WTC11 (cell line): ENCODE results near the gene TOX4. TPM values are rescaled to one million over a fixed set of nuclear protein-coding genes. Genes with fewer than 3 reads are reported as not detected.

ENCODE experiments used
- ATAC-seq: fragments of 200-7000 bp; cut with Tn5 transposase; 2 replicates; pipeline ENCODE4 v1.10.0; 2021; ENCODE audit warnings: mild to moderate bottlenecking, moderate library complexity
- Bru-seq: library from RNA; stranded (reverse); fragments of 400-500 nt; gene quantifications from one replicate; lab custom pipeline; 2021; lab: Mats Ljungman, UMichigan
- CTCF ChIA-PET: fragments of 300-600 bp; sonication (Branson Sonifier 250); formaldehyde crosslinking; loops from one replicate; lab custom pipeline; 2021; ENCODE audit warnings: antibody characterized with exemption; lab: Charles Lee
- POLR2A ChIA-PET: fragments of 350-600 bp; sonication (Branson Sonifier 250); formaldehyde crosslinking; loops from one replicate; lab custom pipeline; 2021; ENCODE audit warnings: antibody characterized with exemption; lab: Charles Lee
- DNase-seq: peaks from one replicate; pipeline ENCODE4 v3.0.0; 2021; ENCODE audit warnings: low spot score
- H3K27ac Mint-ChIP-seq: 2 replicates; pipeline ENCODE4 v1.8.0; 2021; ENCODE audit warnings: mixed read lengths
- H3K27me3 Mint-ChIP-seq: 2 replicates; pipeline ENCODE4 v1.8.0; 2021; ENCODE audit warnings: low read depth, mild to moderate bottlenecking, moderate library complexity, mixed read lengths
- H3K36me3 Mint-ChIP-seq: 2 replicates; pipeline ENCODE4 v1.8.0; 2021; ENCODE audit warnings: mixed read lengths
- H3K4me1 Mint-ChIP-seq: 2 replicates; pipeline ENCODE4 v1.8.0; 2022; ENCODE audit warnings: mixed read lengths
- H3K4me3 Mint-ChIP-seq: 2 replicates; pipeline ENCODE4 v1.8.0; 2021; ENCODE audit warnings: mild to moderate bottlenecking, moderate library complexity, mixed read lengths
- H3K9me3 Mint-ChIP-seq: 2 replicates; pipeline ENCODE4 v1.8.0; 2021; ENCODE audit warnings: mixed read lengths
- EMX1 ChIP-seq: fragments of 250-450 bp; sonication (Bioruptor Pico); IDR thresholded peaks from 2 replicates; pipeline ENCODE4 v1.8.0; 2021; ENCODE audit warnings: mild to moderate bottlenecking
- GABPB1 ChIP-seq: sonication (generic); formaldehyde crosslinking; IDR thresholded peaks from 2 replicates; pipeline ENCODE4 v1.8.1; 2023; ENCODE audit warnings: mild to moderate bottlenecking, missing genetic modification reagents
- KAT7 ChIP-seq: sonication (generic); formaldehyde crosslinking; IDR thresholded peaks from 2 replicates; pipeline ENCODE4 v1.8.1; 2023; ENCODE audit warnings: missing genetic modification reagents, mild to moderate bottlenecking, borderline replicate concordance
- SOX15 ChIP-seq: fragments of 250-450 bp; sonication (Bioruptor Pico); IDR thresholded peaks from 2 replicates; pipeline ENCODE4 v1.9.0; 2021; ENCODE audit warnings: mild to moderate bottlenecking
- TEAD4 ChIP-seq: sonication (generic); formaldehyde crosslinking; IDR thresholded peaks from 2 replicates; pipeline ENCODE4 v1.8.0; 2022; ENCODE audit warnings: mild to moderate bottlenecking, missing genetic modification reagents
- ZNF317 ChIP-seq: sonication (generic); formaldehyde crosslinking; IDR thresholded peaks from 2 replicates; pipeline ENCODE4 v1.8.1; 2023; ENCODE audit warnings: low read depth, mild to moderate bottlenecking, moderate library complexity, missing genetic modification reagents, borderline replicate concordance
- ZNF396 ChIP-seq: fragments of 250-450 bp; sonication (Bioruptor Pico); IDR thresholded peaks from 2 replicates; pipeline ENCODE4 v1.8.0; 2021; ENCODE audit warnings: mild to moderate bottlenecking, moderate library complexity, borderline replicate concordance
- long read RNA-seq, 3 experiments: library from RNA in 1 of 3; library from capped mRNA in 1 of 3; library from polyadenylated mRNA in 1 of 3; unstranded in 2 of 3; stranded (forward) in 1 of 3; transcript quantifications; one replicate each; pipeline ENCODE4 v2.0.0, GENCODE V29; 2021
- total RNA-seq: library from RNA; stranded (reverse); gene quantifications from 3 replicates; pipeline ENCODE4 v1.2.3, GENCODE V29; 2021
- TF ChIP-seq, protein P1 (sequence below): fragments of 250-450 bp; sonication (Bioruptor Pico); IDR thresholded peaks from 2 replicates; pipeline ENCODE4 v1.9.0; 2021; ENCODE audit warnings: mild to moderate bottlenecking
- TF ChIP-seq, protein P2 (sequence below): sonication (generic); formaldehyde crosslinking; IDR thresholded peaks from 2 replicates; pipeline ENCODE4 v1.8.1; 2022; ENCODE audit warnings: low read depth, missing genetic modification reagents, borderline replicate concordance
- TF ChIP-seq, protein P3 (sequence below): sonication (generic); formaldehyde crosslinking; IDR thresholded peaks from 2 replicates; pipeline ENCODE4 v1.8.0; 2023; ENCODE audit warnings: mild to moderate bottlenecking, missing genetic modification reagents
- TF ChIP-seq, protein P4 (sequence below): sonication (generic); formaldehyde crosslinking; IDR thresholded peaks from 2 replicates; pipeline ENCODE4 v1.8.0; 2023; ENCODE audit warnings: missing genetic modification reagents, mild to moderate bottlenecking, borderline replicate concordance
- TF ChIP-seq, protein P5 (sequence below): sonication (generic); formaldehyde crosslinking; IDR thresholded peaks from 2 replicates; pipeline ENCODE4 v1.8.1; 2023; ENCODE audit warnings: mild to moderate bottlenecking, missing genetic modification reagents, borderline replicate concordance
- TF ChIP-seq, protein P6 (sequence below): sonication (generic); formaldehyde crosslinking; IDR thresholded peaks from 2 replicates; pipeline ENCODE4 v1.8.1; 2022; ENCODE audit warnings: low read depth, mild to moderate bottlenecking, moderate library complexity, missing genetic modification reagents, borderline replicate concordance
- TF ChIP-seq, protein P7 (sequence below): fragments of 200-600 bp; IDR thresholded peaks from 2 replicates; pipeline ENCODE4 v1.8.0; 2022; ENCODE audit warnings: antibody characterized with exemption

The TOX4 gene
- total RNA-seq = 49.1 to 53.0 TPM (median 52.4 TPM) in 3 replicates
- Bru-seq, nascent RNA = percentile 79 among the genes with signal in this experiment
- long read RNA-seq, experiment 1, full-length matches to known transcripts = 256 of 317 reads
- long read RNA-seq, experiment 1, partial matches to known transcripts = 44 of 317 reads
- long read RNA-seq, experiment 1, other reads (novel, unspliced or antisense) = 17 of 317 reads
- long read RNA-seq, experiment 2, full-length matches to known transcripts = 12 of 42 reads
- long read RNA-seq, experiment 2, partial matches to known transcripts = 23 of 42 reads
- long read RNA-seq, experiment 2, other reads (novel, unspliced or antisense) = 7 of 42 reads
- long read RNA-seq, experiment 3, full-length matches to known transcripts = 89 of 107 reads
- long read RNA-seq, experiment 3, partial matches to known transcripts = 11 of 107 reads
- long read RNA-seq, experiment 3, other reads (novel, unspliced or antisense) = 7 of 107 reads

DNA sequence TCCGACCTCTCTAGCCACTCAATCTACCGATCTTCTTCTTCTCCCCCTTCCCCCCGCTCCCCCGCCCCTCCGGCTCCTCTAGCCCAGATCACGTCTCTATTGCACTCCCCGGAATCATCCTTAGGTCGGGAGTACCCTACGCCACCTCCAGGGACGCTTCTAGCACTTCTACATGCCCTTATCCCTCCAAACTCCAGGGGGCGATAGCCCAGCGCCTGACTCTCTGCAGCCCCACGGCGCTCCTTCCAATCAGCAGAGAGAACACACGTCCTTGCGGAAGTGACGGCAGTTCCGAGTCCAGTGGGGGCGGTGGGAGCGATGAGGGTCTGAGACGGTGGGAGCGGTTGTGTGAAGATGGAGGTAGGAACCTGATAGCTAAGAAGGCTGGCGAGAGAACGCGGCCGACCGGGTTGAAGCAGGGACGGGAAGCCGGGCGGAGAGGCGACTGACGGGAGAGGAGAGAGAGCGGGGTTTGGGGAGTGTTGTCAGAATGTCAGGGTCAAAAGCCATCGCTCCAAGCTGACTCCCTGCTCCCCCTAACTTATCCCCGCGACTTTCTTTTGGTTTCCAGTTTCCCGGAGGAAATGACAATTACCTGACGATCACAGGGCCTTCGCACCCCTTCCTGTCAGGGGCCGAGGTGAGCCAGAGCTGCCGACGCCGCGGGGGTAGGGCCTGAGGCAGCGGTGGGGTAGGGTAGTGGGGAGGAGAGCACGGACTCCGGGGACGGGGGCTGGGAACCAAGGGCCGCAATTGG lies at the start of gene TOX4, which contains the start of gene RAB2B:
Gene TOX4 (plus strand): TSS at position 271 of the 757 bp plus-strand sequence. CDS start 84 bp downstream, at position 355.
Gene RAB2B (minus strand): TSS at position 35 of the 757 bp plus-strand sequence. CDS start 87 bp downstream, outside the sequence.
- peaks cover 12% of the 10 kb centered on the region for H3K4me1 Mint-ChIP-seq
- no peaks in the 10 kb centered on the region for H3K9me3 Mint-ChIP-seq
- H3K36me3 Mint-ChIP-seq = peaks cover 27% of the 10 kb centered on the region
- TF ChIP-seq ZNF317 (CRISPR knock-in tag) (0 out of 2 replicates have a peak, but pooled peaks have one; percentile 10), TEAD4 (CRISPR knock-in tag) (no peak), EMX1 (CRISPR knock-in tag) (no peak), SOX15 (CRISPR knock-in tag) (no peak), KAT7 (no peak), ZNF396 (no peak), GABPB1 (CRISPR knock-in tag) (peak; percentile 87)
- TF ChIP-seq, protein P1, sequence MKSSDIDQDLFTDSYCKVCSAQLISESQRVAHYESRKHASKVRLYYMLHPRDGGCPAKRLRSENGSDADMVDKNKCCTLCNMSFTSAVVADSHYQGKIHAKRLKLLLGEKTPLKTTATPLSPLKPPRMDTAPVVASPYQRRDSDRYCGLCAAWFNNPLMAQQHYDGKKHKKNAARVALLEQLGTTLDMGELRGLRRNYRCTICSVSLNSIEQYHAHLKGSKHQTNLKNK = no peak
- TF ChIP-seq, protein P2, sequence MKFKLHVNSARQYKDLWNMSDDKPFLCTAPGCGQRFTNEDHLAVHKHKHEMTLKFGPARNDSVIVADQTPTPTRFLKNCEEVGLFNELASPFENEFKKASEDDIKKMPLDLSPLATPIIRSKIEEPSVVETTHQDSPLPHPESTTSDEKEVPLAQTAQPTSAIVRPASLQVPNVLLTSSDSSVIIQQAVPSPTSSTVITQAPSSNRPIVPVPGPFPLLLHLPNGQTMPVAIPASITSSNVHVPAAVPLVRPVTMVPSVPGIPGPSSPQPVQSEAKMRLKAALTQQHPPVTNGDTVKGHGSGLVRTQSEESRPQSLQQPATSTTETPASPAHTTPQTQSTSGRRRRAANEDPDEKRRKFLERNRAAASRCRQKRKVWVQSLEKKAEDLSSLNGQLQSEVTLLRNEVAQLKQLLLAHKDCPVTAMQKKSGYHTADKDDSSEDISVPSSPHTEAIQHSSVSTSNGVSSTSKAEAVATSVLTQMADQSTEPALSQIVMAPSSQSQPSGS (CRISPR knock-in tag) = no peak
- TF ChIP-seq, protein P3, sequence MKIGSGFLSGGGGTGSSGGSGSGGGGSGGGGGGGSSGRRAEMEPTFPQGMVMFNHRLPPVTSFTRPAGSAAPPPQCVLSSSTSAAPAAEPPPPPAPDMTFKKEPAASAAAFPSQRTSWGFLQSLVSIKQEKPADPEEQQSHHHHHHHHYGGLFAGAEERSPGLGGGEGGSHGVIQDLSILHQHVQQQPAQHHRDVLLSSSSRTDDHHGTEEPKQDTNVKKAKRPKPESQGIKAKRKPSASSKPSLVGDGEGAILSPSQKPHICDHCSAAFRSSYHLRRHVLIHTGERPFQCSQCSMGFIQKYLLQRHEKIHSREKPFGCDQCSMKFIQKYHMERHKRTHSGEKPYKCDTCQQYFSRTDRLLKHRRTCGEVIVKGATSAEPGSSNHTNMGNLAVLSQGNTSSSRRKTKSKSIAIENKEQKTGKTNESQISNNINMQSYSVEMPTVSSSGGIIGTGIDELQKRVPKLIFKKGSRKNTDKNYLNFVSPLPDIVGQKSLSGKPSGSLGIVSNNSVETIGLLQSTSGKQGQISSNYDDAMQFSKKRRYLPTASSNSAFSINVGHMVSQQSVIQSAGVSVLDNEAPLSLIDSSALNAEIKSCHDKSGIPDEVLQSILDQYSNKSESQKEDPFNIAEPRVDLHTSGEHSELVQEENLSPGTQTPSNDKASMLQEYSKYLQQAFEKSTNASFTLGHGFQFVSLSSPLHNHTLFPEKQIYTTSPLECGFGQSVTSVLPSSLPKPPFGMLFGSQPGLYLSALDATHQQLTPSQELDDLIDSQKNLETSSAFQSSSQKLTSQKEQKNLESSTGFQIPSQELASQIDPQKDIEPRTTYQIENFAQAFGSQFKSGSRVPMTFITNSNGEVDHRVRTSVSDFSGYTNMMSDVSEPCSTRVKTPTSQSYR = peak; percentile 80; the same call in 1 of the 2 replicates
- TF ChIP-seq, protein P4, sequence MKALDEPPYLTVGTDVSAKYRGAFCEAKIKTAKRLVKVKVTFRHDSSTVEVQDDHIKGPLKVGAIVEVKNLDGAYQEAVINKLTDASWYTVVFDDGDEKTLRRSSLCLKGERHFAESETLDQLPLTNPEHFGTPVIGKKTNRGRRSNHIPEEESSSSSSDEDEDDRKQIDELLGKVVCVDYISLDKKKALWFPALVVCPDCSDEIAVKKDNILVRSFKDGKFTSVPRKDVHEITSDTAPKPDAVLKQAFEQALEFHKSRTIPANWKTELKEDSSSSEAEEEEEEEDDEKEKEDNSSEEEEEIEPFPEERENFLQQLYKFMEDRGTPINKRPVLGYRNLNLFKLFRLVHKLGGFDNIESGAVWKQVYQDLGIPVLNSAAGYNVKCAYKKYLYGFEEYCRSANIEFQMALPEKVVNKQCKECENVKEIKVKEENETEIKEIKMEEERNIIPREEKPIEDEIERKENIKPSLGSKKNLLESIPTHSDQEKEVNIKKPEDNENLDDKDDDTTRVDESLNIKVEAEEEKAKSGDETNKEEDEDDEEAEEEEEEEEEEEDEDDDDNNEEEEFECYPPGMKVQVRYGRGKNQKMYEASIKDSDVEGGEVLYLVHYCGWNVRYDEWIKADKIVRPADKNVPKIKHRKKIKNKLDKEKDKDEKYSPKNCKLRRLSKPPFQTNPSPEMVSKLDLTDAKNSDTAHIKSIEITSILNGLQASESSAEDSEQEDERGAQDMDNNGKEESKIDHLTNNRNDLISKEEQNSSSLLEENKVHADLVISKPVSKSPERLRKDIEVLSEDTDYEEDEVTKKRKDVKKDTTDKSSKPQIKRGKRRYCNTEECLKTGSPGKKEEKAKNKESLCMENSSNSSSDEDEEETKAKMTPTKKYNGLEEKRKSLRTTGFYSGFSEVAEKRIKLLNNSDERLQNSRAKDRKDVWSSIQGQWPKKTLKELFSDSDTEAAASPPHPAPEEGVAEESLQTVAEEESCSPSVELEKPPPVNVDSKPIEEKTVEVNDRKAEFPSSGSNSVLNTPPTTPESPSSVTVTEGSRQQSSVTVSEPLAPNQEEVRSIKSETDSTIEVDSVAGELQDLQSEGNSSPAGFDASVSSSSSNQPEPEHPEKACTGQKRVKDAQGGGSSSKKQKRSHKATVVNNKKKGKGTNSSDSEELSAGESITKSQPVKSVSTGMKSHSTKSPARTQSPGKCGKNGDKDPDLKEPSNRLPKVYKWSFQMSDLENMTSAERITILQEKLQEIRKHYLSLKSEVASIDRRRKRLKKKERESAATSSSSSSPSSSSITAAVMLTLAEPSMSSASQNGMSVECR = 0 out of 2 replicates have a peak, but pooled peaks have one; percentile 60
- TF ChIP-seq, protein P5, sequence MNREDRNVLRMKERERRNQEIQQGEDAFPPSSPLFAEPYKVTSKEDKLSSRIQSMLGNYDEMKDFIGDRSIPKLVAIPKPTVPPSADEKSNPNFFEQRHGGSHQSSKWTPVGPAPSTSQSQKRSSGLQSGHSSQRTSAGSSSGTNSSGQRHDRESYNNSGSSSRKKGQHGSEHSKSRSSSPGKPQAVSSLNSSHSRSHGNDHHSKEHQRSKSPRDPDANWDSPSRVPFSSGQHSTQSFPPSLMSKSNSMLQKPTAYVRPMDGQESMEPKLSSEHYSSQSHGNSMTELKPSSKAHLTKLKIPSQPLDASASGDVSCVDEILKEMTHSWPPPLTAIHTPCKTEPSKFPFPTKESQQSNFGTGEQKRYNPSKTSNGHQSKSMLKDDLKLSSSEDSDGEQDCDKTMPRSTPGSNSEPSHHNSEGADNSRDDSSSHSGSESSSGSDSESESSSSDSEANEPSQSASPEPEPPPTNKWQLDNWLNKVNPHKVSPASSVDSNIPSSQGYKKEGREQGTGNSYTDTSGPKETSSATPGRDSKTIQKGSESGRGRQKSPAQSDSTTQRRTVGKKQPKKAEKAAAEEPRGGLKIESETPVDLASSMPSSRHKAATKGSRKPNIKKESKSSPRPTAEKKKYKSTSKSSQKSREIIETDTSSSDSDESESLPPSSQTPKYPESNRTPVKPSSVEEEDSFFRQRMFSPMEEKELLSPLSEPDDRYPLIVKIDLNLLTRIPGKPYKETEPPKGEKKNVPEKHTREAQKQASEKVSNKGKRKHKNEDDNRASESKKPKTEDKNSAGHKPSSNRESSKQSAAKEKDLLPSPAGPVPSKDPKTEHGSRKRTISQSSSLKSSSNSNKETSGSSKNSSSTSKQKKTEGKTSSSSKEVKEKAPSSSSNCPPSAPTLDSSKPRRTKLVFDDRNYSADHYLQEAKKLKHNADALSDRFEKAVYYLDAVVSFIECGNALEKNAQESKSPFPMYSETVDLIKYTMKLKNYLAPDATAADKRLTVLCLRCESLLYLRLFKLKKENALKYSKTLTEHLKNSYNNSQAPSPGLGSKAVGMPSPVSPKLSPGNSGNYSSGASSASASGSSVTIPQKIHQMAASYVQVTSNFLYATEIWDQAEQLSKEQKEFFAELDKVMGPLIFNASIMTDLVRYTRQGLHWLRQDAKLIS (CRISPR knock-in tag) = no peak
- TF ChIP-seq, protein P6, sequence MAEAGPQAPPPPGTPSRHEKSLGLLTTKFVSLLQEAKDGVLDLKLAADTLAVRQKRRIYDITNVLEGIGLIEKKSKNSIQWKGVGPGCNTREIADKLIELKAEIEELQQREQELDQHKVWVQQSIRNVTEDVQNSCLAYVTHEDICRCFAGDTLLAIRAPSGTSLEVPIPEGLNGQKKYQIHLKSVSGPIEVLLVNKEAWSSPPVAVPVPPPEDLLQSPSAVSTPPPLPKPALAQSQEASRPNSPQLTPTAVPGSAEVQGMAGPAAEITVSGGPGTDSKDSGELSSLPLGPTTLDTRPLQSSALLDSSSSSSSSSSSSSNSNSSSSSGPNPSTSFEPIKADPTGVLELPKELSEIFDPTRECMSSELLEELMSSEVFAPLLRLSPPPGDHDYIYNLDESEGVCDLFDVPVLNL (CRISPR knock-in tag) = no peak
- TF ChIP-seq, protein P7, sequence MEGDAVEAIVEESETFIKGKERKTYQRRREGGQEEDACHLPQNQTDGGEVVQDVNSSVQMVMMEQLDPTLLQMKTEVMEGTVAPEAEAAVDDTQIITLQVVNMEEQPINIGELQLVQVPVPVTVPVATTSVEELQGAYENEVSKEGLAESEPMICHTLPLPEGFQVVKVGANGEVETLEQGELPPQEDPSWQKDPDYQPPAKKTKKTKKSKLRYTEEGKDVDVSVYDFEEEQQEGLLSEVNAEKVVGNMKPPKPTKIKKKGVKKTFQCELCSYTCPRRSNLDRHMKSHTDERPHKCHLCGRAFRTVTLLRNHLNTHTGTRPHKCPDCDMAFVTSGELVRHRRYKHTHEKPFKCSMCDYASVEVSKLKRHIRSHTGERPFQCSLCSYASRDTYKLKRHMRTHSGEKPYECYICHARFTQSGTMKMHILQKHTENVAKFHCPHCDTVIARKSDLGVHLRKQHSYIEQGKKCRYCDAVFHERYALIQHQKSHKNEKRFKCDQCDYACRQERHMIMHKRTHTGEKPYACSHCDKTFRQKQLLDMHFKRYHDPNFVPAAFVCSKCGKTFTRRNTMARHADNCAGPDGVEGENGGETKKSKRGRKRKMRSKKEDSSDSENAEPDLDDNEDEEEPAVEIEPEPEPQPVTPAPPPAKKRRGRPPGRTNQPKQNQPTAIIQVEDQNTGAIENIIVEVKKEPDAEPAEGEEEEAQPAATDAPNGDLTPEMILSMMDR = peak; percentile 78

More for the DNA sequence above, at the start of gene TOX4, which contains the start of gene RAB2B:
- ChIA-PET CTCF (interaction anchor here (0.6 to 3.9 kb wide), 24 partner anchors 11 to 246 kb away, joined by 3 to 21 read pairs (median 3); partner anchors contain the start of genes CHD8, METTL3 and SALL2), POLR2A (interaction anchor here (0.7 to 2.0 kb wide), 4 partner anchors 21 to 49 kb away, joined by 4 to 10 read pairs (median 6); partner anchors contain the start of genes CHD8, METTL3 and SALL2)
- H3K27me3 Mint-ChIP-seq = no peaks in the 10 kb centered on the region
- DNase-seq = peak; percentile 97
- H3K27ac Mint-ChIP-seq = peak within 1 kb of the TSS; percentile 99
- peak; percentile 99 for ATAC-seq
- peak within 1 kb of the TSS; percentile 100 for H3K4me3 Mint-ChIP-seq
